NAMALWA (cell line): Measurements from ENCODE around the gene ITM2C.

Source experiments
- DNase-seq: peaks from one replicate; pipeline ENCODE4 v3.0.0-alpha.2; 2015; ENCODE audit warnings: low spot score

Gene ITM2C

GRCh38 chr2:230864605-230865306, at the start of gene ITM2C:
Gene ITM2C, plus strand, starts transcription at chr2:230864942. Its CDS starts 84 bp downstream, at chr2:230865026.
- no peak for DNase-seq

- no peak for DNase-seq
Observed at GRCh38 chr2:230815088-230815487, 49.7 kb upstream of the ITM2C start.

- no peak for DNase-seq
Observed at GRCh38 chr2:230816735-230817134, 48.0 kb upstream of the ITM2C start.

GRCh38 chr2:230819433-230819832, 45.3 kb upstream of the ITM2C start:
- no peak for DNase-seq

GRCh38 chr2:230821261-230821990, 43.3 kb upstream of the ITM2C start:
- no peak for DNase-seq

- DNase-seq: no peak
Observed at GRCh38 chr2:230821991-230822520, 42.7 kb upstream of the ITM2C start.

- no peak for DNase-seq
Observed at GRCh38 chr2:230823264-230823964, 41.3 kb upstream of the ITM2C start.

GRCh38 chr2:230824406-230824978, 40.2 kb upstream of the ITM2C start:
- peak; percentile 95 for DNase-seq

GRCh38 chr2:230825354-230825753, 39.4 kb upstream of the ITM2C start:
- DNase-seq: no peak

GRCh38 chr2:230827774-230828271, 36.9 kb upstream of the ITM2C start:
- no peak for DNase-seq

GRCh38 chr2:230828272-230828961, 36.3 kb upstream of the ITM2C start:
- no peak for DNase-seq

GRCh38 chr2:230829293-230829692, 35.4 kb upstream of the ITM2C start:
- no peak for DNase-seq

- no peak for DNase-seq
Observed at GRCh38 chr2:230829959-230830358, 34.8 kb upstream of the ITM2C start.

GRCh38 chr2:230830428-230830827, 34.3 kb upstream of the ITM2C start:
- no peak for DNase-seq

GRCh38 chr2:230840301-230840700, 24.4 kb upstream of the ITM2C start:
- no peak for DNase-seq

GRCh38 chr2:230842473-230842872, 22.3 kb upstream of the ITM2C start:
- DNase-seq: no peak

- no peak for DNase-seq
Observed at GRCh38 chr2:230843132-230843531, 21.6 kb upstream of the ITM2C start.

- no peak for DNase-seq
Observed at GRCh38 chr2:230846360-230846759, 18.4 kb upstream of the ITM2C start.

GRCh38 chr2:230847883-230848388, 16.8 kb upstream of the ITM2C start:
- DNase-seq: peak; percentile 81

GRCh38 chr2:230849633-230850357, 14.9 kb upstream of the ITM2C start:
- DNase-seq: peak; percentile 71

- DNase-seq: no peak
Observed at GRCh38 chr2:230850358-230850658, 14.4 kb upstream of the ITM2C start.
